GM21367 (cell line): ENCODE measurements around the gene PDCD1LG2.
"Not testable (repeated sequence)": the region's sequence is repeated elsewhere in the genome, so short reads cannot be mapped to it uniquely, and the experiment has no call there.

Experiments
- ATAC-seq: cut with Tn5 transposase; IDR thresholded peaks from one replicate; pipeline ENCODE4 v1.9.1; 2021; ENCODE audit not compliant: unreplicated experiment

PDCD1LG2 gene

DNA sequence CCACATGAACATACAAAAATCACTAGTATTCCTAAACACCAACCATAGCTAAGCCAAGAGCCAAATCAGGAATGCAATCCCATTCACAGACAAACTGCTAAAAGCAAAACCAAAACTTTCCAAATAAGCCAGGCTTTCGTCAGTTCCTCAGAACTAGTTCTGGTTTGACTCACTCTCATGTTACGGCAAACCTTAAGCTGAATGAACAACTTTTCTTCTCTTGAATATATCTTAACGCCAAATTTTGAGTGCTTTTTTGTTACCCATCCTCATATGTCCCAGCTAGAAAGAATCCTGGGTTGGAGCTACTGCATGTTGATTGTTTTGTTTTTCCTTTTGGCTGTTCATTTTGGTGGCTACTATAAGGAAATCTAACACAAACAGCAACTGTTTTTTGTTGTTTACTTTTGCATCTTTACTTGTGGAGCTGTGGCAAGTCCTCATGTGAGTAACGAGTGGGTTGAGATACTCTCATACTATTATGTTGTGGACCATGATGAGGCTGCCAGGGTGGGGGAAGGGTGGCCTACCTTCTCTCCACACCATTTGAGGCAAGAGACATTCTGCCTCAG is at the start of gene PDCD1LG2:
PDCD1LG2 (plus strand) TSS at position 172 of the 572 bp plus-strand sequence. CDS start 12,016 bp downstream, outside the sequence.
- ATAC-seq = peak; percentile 69

DNA sequence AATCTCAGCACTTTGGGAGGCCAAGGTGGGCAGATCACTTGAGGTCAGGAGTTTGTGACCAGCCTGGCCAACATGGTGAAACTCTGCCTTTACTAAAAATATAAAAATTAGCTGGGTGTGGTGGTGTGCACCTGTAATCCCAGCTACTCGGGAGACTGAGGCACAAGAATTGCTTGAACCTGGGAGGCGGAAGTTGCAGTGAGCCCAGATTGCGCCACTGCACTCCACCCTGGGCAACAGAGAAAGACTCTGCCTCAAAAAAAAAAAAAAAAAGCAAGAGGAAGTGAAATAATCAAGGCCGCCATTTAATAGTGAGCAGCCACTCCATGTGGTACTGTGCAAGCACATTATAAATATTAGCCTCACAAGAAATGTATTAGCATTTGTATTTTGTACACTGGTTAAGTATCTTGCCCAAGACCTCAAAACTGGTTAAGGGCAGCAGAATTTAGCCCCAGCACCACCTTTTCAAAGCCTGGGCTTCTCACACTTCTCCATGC is 45.5 kb upstream of the PDCD1LG2 start:
- ATAC-seq = not testable (repeated sequence)

DNA sequence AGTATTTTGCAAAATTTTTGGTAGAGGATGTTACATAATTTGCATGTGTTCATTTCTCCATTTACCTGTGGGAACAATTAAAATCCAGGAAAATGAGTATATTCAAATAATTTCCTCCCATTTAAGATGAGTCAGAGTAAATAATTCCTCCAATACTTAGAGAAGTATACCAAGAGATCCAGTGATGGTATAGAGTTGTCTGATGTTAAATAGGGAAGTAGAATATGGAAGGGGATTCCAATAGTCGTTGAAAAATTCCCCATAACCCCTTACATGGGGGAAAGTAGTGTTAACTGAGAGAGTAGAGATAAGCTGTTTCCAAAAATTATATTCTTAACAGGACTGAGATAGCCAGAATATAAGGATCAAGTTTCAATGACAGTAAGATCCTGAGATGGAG is 44.3 kb upstream of the PDCD1LG2 start:
- no peak for ATAC-seq

DNA sequence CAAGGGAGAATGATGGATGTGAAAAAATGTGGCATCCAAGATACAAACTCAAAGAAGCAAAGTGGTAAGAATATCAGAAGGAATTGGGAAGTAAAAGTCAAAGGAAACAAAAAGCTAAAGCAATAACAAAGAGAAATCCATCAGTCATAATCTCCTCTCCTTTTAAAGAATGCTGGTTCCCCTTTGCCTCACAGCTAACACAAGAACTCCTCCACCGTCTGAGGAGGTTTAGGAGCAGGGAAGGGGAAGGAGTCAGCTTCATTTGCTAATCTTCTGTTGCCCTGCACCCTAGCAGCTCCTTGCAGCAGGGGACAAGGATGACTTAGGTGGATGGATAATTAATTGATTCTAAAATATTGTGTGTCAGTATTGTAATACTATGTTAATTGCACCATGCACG is 43.6 kb upstream of the PDCD1LG2 start:
- ATAC-seq = no peak

DNA sequence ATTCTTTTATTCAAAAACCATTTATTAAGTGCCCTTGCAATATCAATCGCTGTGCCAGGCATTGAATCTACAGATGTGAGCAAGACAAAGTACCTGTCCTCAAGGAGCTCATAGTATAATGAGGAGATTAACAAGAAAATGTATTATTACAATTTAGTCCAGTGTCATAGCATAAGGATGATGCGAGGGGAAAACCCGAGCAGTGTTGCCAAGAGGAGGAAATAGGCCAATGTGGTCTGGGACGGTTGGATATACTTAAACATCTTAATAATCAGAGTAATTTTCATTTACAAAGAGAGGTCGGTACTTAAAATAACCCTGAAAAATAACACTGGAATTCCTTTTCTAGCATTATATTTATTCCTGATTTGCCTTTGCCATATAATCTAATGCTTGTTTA is 41.5 kb upstream of the PDCD1LG2 start:
- no peak for ATAC-seq

DNA sequence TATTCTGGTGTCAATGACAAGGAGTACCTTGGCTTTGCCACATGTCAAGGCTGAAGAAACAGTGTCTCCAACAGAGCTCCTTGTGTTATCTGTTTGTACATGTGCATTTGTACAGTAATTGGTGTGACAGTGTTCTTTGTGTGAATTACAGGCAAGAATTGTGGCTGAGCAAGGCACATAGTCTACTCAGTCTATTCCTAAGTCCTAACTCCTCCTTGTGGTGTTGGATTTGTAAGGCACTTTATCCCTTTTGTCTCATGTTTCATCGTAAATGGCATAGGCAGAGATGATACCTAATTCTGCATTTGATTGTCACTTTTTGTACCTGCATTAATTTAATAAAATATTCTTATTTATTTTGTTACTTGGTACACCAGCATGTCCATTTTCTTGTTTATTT is 40.2 kb upstream of the PDCD1LG2 start:
- ATAC-seq = no peak

DNA sequence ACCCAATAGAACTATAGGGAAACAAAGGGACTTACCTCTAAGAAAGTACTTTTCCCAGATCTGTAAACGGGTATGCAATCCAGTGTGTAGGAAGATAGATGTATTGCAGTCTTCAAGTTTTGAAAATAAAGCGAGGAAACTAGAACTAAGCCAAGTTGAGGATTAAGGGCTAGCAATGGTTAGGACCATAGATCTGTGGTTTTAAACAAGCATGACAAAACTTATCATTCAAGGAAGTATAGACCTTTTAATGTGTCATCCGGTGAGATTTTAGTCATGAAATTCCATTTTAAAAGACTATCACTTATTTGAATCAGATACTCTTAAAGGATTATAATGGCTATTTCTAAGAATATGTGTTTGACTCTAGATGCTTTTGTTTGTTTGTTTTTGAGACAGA is 39.5 kb upstream of the PDCD1LG2 start:
- no peak for ATAC-seq

DNA sequence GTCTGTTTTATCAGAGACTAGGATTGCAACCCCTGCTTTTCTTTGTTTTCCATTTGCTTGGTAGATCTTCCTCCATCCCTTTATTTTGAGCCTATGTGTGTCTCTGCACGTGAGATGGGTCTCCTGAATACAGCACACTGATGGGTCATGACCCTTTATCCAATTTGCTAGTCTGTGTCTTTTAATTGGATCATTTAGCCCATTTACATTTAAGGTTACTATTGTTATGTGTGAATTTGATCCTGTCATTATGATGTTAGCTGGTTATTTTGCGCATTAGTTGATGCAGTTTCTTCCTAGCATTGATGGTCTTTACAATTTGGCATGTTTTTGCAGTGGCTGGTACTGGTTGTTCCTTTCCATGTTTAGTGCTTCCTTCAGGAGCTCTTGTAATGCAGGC is 34.7 kb upstream of the PDCD1LG2 start:
- not testable (repeated sequence) for ATAC-seq

DNA sequence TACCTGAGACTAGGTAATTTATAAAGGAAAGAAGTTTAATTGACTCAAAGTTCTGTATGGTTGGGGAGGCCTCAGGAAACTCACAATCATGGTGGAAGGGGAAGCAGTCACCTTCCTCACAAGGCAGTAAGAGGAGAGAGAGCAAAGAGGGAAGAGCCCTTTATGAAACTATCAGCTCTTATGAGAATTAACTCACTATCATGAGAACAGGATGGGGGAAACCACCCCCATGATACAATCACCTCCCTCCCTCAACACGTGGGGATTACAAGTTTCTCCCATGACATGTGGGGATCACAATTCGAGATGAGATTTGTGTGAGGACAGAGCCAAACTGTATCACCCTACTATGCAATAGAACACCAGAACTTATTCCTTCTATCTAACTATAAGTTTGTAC is 32.1 kb upstream of the PDCD1LG2 start:
- ATAC-seq = no peak

DNA sequence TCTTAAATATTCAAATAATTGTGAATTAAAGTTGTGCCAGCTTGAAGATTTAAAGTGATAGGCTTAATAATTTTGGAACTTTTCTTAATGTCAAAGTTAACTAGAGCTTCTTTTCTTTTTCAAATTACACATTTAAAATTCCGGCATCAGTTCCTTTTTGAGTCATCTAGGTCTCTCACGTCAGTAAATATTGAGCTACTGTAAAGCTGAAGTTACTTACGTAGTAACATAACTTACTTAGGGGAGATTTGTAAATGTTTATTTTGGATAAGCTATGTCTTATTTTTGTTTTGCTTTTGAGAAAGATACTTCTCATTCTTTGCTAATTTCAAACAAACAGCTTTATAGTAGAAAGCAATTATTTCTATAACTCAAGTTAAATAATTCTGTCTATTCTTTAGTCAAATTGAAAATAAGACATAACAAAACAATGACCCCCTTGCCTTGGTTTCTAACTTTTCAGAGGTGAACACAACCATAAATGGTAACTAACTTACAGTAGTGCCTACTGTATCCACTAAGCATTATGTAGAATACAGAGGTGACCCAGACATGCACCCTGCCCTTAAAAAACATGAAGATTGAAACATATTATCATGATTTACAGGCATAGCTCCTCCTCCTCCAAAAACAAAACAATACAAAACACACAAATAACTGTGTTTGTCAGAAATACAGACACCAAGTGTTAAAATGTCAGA is 30.2 kb upstream of the PDCD1LG2 start:
- ATAC-seq = no peak

DNA sequence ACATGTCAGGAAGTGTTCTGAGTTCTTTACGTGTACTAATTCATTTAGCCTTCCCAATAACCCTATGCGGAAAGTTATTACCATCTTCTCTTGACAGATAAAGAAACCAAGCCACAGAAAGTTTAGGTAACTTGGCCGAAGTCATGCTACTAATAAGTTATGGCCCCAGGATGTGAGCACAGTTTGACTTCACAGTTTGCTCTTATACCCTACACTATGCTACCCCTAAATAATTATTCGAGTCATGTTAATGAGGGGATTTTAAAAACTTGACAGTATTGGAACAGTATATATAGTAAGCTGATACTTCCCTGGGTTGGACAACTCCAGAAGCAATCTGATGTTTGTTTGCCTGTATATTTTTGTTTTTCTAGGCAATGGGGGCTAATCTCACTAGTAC is 29.4 kb upstream of the PDCD1LG2 start:
- ATAC-seq = no peak

DNA sequence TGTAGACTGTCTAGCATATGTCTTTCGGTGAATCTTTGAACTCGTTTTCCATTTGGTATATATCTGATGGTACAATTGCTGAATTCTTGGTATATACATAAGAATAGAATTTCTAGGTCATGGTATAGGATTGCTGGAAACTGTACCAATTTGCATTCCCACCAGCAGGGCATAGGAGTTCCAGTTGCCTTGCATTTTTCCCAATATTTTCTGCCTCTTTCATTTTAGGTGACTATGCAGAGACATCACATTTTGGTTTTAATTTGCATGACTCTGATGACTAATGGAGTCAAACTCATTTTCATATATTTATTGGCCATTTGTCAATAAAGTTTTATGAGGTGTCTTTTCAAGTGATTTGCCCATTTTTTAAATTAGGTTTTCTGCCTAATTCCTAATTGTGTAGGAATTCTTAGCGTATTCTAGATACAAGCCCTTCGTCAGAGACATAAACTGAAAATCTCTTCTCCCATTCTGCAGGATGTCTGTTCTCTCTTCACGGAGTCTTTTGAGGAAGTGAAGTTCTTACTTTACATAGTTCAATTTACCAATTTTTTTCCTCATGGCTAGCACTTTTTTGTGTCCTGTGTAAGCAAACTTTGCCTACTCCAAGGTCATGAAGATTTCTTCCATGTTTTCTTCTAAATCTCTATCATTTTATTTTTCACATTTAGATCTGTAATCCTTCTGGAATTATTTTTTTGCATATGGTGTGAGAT is 28.9 kb upstream of the PDCD1LG2 start:
- no peak for ATAC-seq

DNA sequence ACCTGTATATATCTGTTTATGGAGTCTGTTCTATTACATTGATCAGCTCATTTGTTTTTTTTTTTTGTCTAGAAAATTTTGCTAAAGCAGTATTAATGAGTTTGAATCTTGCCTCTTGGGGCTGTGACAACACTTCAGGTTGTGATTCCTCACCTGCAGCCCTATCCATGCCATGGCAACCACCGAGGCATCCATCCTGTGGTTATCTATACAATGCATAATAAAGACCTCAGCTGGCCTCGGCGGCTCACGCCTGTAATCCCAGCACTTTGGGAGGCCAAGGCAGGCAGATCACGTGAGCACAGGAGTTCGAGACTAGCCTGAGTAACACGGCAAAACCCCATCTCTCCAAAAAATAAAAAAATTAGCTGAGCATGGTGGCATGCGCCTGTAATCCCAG is 28.1 kb upstream of the PDCD1LG2 start:
- ATAC-seq = no peak

DNA sequence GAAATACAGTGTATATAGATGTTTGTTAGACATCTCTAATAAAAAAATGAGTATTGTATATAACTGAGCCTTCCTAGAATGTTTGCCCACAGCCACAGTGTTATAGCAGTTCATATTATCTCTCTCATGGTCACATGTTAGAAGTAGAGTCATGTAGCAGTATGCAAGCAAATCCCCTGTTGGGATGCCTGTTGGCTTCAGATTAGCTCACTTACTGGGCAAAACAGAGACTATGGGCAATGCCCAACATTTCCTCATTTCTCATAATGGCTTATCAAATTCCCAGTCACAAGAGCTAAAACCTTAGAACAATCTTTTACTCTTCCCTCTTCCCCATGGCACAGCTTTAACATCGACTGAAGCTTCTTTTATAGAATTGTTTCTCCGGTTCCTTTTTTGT is 27.0 kb upstream of the PDCD1LG2 start:
- ATAC-seq = no peak

DNA sequence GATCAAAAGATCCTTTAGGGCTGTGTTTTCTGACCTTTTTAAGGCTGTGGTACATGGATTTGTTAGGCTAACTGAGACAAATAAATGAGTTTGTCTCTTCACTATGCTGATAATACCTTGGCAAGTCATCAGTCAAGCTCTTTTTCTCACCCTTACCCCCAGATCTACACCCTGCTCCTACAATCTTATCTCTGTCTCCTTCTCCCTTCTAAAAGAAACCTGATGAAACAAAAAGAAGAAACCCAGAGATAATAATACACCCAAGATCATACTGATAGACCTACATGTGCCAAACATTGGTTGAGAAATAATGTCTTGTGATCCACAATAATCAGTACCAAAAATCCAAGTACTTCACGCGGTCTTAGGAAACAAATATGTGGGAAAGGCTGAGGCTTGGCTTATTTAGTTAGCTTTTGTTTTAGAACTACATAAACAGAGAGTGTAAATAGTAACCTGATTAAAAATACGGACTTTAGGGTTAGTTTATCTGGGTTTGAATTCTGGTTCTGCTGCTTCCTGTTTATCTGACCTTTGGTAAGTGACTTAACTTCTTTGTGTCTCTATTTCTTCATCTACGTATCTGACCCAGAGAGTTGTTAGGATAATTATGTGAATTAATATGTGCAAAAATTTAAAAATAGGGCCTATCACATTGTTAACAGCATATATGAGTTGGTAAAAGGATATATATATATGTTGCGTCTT is 24.8 kb upstream of the PDCD1LG2 start:
- ATAC-seq = no peak

DNA sequence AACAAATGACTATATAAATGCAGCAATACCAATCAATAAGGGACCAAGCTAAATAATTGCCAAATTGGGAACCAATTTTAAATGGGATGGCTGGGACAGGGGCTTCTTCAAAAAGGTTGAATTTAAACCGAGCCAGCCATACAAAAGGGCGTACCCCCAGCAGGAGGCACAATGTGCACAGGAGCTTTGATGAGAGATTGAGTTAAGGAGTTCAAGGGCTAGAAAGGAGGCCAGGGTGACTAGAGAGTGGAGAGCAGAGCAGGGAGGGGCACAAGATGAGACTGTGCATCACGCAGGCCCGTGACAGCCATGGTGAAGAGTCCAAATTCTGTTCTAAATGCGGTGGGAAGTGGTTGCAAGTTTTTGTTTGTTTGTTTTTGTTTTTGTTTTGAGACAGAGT is 23.3 kb upstream of the PDCD1LG2 start:
- no peak for ATAC-seq

DNA sequence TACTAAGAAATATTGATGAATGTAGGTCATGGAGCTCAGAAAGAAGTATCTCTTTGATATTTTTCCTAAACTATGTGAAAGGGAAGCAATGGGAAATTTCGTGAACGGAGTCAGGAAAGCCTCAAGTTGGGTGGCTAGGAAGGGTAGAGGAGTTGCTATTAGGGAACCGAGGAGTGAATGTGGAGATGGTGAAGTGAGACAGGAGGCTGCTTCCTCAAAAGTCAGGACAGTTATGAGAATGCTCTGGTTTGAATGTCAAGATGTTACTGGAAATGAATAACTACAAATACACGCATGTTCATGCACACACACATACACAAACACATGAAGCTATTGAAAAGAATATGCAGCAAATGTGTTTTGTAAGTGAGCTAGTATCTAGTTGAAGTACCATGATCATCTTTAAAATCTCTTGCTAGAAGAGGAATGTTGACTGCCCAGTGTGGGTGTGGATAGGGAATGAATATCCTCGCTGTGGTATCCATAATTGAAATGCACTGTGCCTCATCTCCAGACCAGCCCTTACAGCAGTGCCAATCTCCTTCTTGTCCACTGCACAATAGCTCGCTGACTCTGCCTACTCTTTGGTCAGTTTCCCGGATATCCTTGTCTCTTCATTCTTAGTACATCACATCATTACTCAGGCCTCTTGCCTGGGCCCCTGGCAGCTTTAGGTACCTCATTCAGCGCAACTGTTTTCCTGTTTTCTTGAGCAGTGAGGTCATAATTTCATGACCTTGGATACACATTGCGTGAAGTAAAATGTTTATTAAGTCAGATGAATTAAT is 21.9 kb upstream of the PDCD1LG2 start:
- ATAC-seq = no peak

DNA sequence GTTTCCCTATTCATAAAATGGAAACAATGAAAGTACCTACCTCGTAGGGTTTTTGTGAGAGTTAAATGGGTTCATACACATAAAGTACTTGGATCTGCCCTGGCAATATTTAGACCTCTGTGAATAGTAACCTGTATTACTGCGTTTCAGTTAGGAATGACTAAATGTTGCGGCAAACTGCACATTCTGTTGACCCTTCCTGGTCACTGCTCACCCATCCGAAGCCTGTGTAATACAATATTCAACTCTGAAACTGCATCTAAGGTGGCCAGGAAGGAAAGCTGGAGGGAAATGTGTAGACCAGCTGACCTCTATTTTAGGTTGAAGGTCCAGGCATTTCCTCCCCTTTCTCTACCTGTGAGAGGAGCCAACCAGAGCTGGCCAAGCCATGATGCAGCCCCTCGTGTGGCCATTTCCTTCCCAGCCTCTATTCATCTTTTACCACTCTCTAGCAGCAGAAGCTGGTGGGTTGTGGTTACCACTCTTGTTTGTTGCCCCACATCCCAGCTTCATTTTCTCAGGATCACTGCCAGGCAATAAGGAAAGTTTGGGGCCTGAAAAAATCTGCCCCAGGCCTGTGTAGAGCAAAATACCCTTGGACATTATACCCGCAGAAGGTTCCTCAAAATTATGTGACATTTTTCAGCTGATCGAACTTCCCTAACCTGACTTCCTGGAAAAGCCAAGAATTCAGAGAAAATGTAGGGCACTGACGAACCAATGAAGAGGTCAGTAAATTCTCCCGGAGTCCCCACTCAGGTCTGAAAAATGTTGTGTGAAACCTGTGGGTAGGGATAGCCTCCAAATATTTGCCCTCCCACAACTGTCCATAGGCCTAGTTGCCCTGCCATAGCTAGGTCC is 20.5 kb upstream of the PDCD1LG2 start:
- ATAC-seq = no peak

DNA sequence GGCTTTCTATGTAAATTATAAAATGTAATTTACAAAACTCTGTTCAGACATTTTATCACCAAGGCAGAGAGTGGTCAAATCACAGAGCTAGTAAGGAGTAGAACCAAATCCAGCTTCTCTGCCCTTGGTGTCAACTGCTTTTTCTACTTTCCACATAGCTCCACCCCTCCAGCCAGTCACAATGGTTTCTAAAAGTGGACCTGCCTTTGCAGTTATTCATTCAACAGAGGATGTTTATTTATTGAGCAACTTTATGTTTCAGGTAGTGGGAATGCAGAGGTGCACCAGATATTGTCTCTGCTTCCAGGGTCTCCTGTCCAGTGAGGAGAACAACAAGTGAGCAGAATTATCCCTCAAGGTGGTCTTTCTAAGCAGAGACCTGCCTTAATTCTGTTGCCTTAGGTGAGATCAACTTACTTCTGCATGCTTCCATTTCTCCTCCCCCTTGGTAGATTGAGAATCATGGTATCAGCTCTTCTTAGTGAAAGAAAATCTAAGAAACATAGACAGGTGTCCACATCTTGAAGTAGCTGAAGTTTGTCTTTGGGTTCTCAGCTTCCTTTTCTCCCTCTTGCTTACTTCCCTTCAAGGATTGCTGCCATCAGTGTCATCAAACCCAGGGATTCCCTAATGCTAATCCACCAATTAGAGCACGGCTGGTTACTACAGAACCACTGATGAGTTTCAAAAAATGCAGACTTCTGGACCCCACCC is 17.2 kb upstream of the PDCD1LG2 start:
- ATAC-seq = no peak
